GM18502 (cell line): ENCODE data around the gene RSPO3.
A peak's percentile ranks its signal among the peaks of the same experiment; 100 is the strongest.

Experiments
- ATAC-seq: cut with Tn5 transposase; IDR thresholded peaks from one replicate; pipeline ENCODE4 v1.9.1; 2021; ENCODE audit warnings: mild to moderate bottlenecking; ENCODE audit not compliant: unreplicated experiment, poor library complexity

The RSPO3 gene

GRCh38 chr6:127110712-127111111, 7.8 kb upstream of the RSPO3 start:
- no peak for ATAC-seq

- no peak for ATAC-seq
Measured at GRCh38 chr6:127111526-127111925, 6.9 kb upstream of the RSPO3 start.

GRCh38 chr6:127114214-127114760, 4.2 kb upstream of the RSPO3 start:
- ATAC-seq = no peak

GRCh38 chr6:127115084-127115655, 3.3 kb upstream of the RSPO3 start:
- no peak for ATAC-seq

- ATAC-seq = no peak
Measured at GRCh38 chr6:127115746-127116145, 2.7 kb upstream of the RSPO3 start.

- no peak for ATAC-seq
Measured at GRCh38 chr6:127117979-127118297, 533 bp upstream of the RSPO3 start.

- ATAC-seq = peak; percentile 45
Measured at GRCh38 chr6:127119102-127120022, 891 bp downstream of the RSPO3 start.

GRCh38 chr6:127120023-127120786, 1.7 kb downstream of the RSPO3 start:
- peak; percentile 4 for ATAC-seq

- peak; percentile 85 for ATAC-seq
Measured at GRCh38 chr6:127120787-127121636, 2.5 kb downstream of the RSPO3 start.

- ATAC-seq = no peak
Measured at GRCh38 chr6:127121637-127121960, 3.1 kb downstream of the RSPO3 start.

- no peak for ATAC-seq
Measured at GRCh38 chr6:127124172-127124571, 5.7 kb downstream of the RSPO3 start.

GRCh38 chr6:127124680-127125079, 6.2 kb downstream of the RSPO3 start:
- ATAC-seq = no peak

- no peak for ATAC-seq
Measured at GRCh38 chr6:127128066-127128465, 9.6 kb downstream of the RSPO3 start.

- ATAC-seq = no peak
Measured at GRCh38 chr6:127129251-127129650, 10.8 kb downstream of the RSPO3 start.

GRCh38 chr6:127131275-127131674, 12.8 kb downstream of the RSPO3 start:
- no peak for ATAC-seq

- ATAC-seq = no peak
Measured at GRCh38 chr6:127131772-127132376, 13.4 kb downstream of the RSPO3 start.

- ATAC-seq = no peak
Measured at GRCh38 chr6:127134136-127134535, 15.7 kb downstream of the RSPO3 start.

- no peak for ATAC-seq
Measured at GRCh38 chr6:127136786-127137185, 18.3 kb downstream of the RSPO3 start.

GRCh38 chr6:127146932-127147331, 28.5 kb downstream of the RSPO3 start:
- ATAC-seq = no peak

GRCh38 chr6:127147534-127147933, 29.1 kb downstream of the RSPO3 start:
- no peak for ATAC-seq
